OCI-LY3 (cell line): ENCODE measurements around the gene ANKRD13D.

Experiments
- CTCF ChIP-seq: fragments of 200-600, 300-600 bp; sonication (generic); IDR thresholded peaks from 2 replicates; pipeline ENCODE4 v1.5.1; 2014; ENCODE audit warnings: antibody characterized with exemption, low read length, low read depth
- EZH2phosphoT487 ChIP-seq: fragments of 200-600 bp; shearing (Covaris generic); IDR thresholded peaks from 2 replicates; pipeline ENCODE4 v1.6.1; 2018; ENCODE audit warnings: antibody characterized with exemption, mixed run types, low read depth

GRCh38 chr11:67349036-67349435 lies 59.9 kb downstream of the ANKRD13D start:
- TF ChIP-seq CTCF (no peak), EZH2phosphoT487 (no peak)
